ENCODE results near the gene MTTP. TPM values are rescaled to one million over a fixed set of nuclear protein-coding genes. Genes with fewer than 3 reads are reported as not detected.

MTTP gene
- total RNA-seq, 1 donor from 2014 or later: 0.26 TPM

DNA sequence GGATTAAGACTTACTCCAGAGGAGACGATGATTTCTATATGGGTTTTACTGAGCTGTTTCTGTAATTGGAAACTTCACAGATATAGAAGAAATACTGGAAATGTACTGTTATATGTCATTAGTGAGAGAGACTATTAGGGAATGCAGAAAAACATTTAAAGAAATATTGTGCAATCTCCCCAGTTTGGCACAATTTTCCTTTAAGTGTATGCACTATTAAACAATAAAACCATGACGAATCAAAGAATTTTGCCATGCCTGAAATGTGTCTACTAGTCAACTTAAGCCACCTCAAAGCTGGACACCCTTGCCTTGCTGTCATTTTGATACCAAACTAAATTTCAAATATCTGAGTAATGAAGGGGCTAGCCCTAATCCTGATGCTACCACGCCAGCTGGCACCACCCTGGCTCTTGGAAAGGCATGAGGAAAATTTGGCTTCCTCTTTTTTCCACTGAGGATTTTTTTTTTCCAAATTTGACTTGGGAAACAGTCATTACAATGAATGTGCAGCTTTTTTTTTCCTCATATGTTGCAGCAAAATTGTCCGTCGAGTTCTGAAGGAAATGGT, 36.1 kb downstream of the MTTP start:
- H3K36me3 Mint-ChIP-seq (ENCODE audit: low read depth, unreplicated experiment): no peaks in the 10 kb centered on the region
- no peak overlapping the region for H3K4me3 Mint-ChIP-seq (ENCODE audit: unreplicated experiment)
- no peaks in the 10 kb centered on the region for H3K27me3 Mint-ChIP-seq (ENCODE audit: unreplicated experiment)
- H3K4me1 Mint-ChIP-seq (ENCODE audit: unreplicated experiment): no peaks in the 10 kb centered on the region
- TF ChIP-seq CTCF (IDR thresholded peaks at IDR 0.05; ENCODE audit: unreplicated experiment): no peak
- H3K9me3 Mint-ChIP-seq (ENCODE audit: unreplicated experiment): no peaks in the 10 kb centered on the region
- no peak overlapping the region for H3K27ac Mint-ChIP-seq (ENCODE audit: unreplicated experiment)
- DNase-seq (ENCODE audit: low spot score): no peak

DNA sequence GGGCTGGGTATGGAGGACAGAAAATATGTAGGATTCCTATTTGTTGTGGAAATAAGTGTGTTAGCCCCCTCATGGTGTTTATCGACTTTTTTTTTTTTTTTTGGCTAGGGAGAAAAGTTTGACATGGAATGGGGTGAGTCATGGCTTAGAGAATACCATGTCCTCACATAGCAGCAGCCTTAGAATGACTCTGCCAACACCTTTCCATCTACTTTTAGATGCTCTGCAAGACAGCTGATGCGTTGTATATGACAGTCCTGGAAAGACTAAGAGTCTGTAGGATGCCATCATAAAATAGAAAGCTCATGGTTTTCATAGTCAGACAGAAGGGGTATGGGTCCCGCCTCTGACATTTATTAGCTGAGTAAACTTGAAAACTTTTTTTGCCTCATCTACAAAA, 37.7 kb downstream of the MTTP start:
- H3K9me3 Mint-ChIP-seq (ENCODE audit: unreplicated experiment): no peaks in the 10 kb centered on the region
- H3K4me1 Mint-ChIP-seq (ENCODE audit: unreplicated experiment): no peaks in the 10 kb centered on the region
- no peak overlapping the region for H3K27ac Mint-ChIP-seq (ENCODE audit: unreplicated experiment)
- no peak overlapping the region for H3K4me3 Mint-ChIP-seq (ENCODE audit: unreplicated experiment)
- TF ChIP-seq CTCF (IDR thresholded peaks at IDR 0.05; ENCODE audit: unreplicated experiment): no peak
- H3K27me3 Mint-ChIP-seq (ENCODE audit: unreplicated experiment): no peaks in the 10 kb centered on the region
- no peak for DNase-seq (ENCODE audit: low spot score)
- H3K36me3 Mint-ChIP-seq (ENCODE audit: low read depth, unreplicated experiment): no peaks in the 10 kb centered on the region

DNA sequence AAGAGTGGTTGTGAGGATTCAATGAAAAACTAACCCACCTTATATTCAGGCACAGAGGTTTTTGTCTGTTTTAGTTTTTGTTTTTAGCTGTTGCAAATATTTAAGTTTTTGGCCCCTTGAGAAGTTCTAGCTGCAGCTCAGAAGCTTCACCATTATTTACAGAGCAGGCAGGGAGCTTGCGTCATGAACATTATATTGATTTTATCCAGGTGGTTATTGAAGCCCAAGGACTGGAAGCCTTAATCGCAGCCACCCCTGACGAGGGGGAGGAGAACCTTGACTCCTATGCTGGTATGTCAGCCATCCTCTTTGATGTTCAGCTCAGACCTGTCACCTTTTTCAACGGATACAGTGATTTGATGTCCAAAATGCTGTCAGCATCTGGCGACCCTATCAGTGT, 38.1 kb downstream of the MTTP start:
- no peak overlapping the region for H3K4me3 Mint-ChIP-seq (ENCODE audit: unreplicated experiment)
- no peaks in the 10 kb centered on the region for H3K36me3 Mint-ChIP-seq (ENCODE audit: low read depth, unreplicated experiment)
- H3K4me1 Mint-ChIP-seq (ENCODE audit: unreplicated experiment): no peaks in the 10 kb centered on the region
- no peaks in the 10 kb centered on the region for H3K27me3 Mint-ChIP-seq (ENCODE audit: unreplicated experiment)
- TF ChIP-seq CTCF (IDR thresholded peaks at IDR 0.05; ENCODE audit: unreplicated experiment): no peak
- H3K27ac Mint-ChIP-seq (ENCODE audit: unreplicated experiment): no peak overlapping the region
- no peak for DNase-seq (ENCODE audit: low spot score)
- H3K9me3 Mint-ChIP-seq (ENCODE audit: unreplicated experiment): no peaks in the 10 kb centered on the region

DNA sequence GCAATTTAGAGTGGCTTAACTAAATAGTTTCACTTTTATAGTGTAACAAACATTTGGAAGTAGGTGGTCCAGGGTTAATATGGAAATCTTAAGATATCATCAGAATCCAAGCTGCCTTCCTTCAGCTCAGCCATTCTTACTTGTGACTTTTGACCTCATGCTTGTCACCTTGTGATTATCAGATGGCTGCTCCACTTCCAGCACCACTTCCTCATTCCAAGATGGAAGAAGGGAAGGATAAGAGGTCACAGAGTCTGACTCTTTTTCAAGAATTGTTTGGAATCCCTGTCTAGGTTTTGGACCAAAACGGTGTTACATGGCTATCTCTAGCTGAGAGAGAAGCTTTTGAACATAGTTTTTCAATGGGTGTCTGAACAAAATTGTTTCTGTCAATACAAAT, 39.9 kb downstream of the MTTP start:
- TF ChIP-seq CTCF (IDR thresholded peaks at IDR 0.05; ENCODE audit: unreplicated experiment): no peak
- H3K27me3 Mint-ChIP-seq (ENCODE audit: unreplicated experiment): no peaks in the 10 kb centered on the region
- H3K27ac Mint-ChIP-seq (ENCODE audit: unreplicated experiment): no peak overlapping the region
- no peaks in the 10 kb centered on the region for H3K4me1 Mint-ChIP-seq (ENCODE audit: unreplicated experiment)
- no peaks in the 10 kb centered on the region for H3K36me3 Mint-ChIP-seq (ENCODE audit: low read depth, unreplicated experiment)
- DNase-seq (ENCODE audit: low spot score): no peak
- no peak overlapping the region for H3K4me3 Mint-ChIP-seq (ENCODE audit: unreplicated experiment)
- no peaks in the 10 kb centered on the region for H3K9me3 Mint-ChIP-seq (ENCODE audit: unreplicated experiment)

GRCh38 chr4:99615170-99615820, 40.7 kb downstream of the MTTP start:
- Mint-ChIP-seq H3K9me3 (ENCODE audit: unreplicated experiment) (no peaks in the 10 kb centered on the region), H3K4me1 (ENCODE audit: unreplicated experiment) (no peaks in the 10 kb centered on the region), H3K4me3 (ENCODE audit: unreplicated experiment) (no peak overlapping the region), H3K36me3 (ENCODE audit: low read depth, unreplicated experiment) (no peaks in the 10 kb centered on the region), H3K27ac (ENCODE audit: unreplicated experiment) (no peak overlapping the region), H3K27me3 (ENCODE audit: unreplicated experiment) (no peaks in the 10 kb centered on the region)
- no peak for TF ChIP-seq CTCF (IDR thresholded peaks at IDR 0.05; ENCODE audit: unreplicated experiment)
- DNase-seq (ENCODE audit: low spot score): no peak
